Pulmonary artery endothelial cell (primary cell): ENCODE results near the gene MRNIP. TPM values are rescaled to one million over a fixed set of nuclear protein-coding genes. Genes with fewer than 3 reads are reported as not detected.

ENCODE experiments used
- DNase-seq: peaks from one replicate; pipeline ENCODE4 v3.0.0-alpha.2; 2011; ENCODE audit warnings: low read depth, low spot score
- total RNA-seq: library from RNA; depleted of rRNA; stranded (reverse); fragments of >200 nt; gene quantifications from 2 replicates; pipeline ENCODE4 v1.2.3, GENCODE V29; 2014

The MRNIP gene
- 8.9 and 13.8 TPM in 2 replicates for total RNA-seq

GRCh38 chr5:179858586-179859427, at the start of gene MRNIP:
TSS of gene MRNIP (minus strand) at chr5:179858817. CDS start at chr5:179858796, 21 bp downstream.
- DNase-seq = peak; percentile 83

GRCh38 chr5:179907556-179908324, 49.1 kb upstream of the MRNIP start, which contains the start of gene TBC1D9B:
TSS of gene TBC1D9B (minus strand) at chr5:179907897. CDS start at chr5:179907821, 76 bp downstream.
- no peak for DNase-seq

- DNase-seq = no peak
Observed at GRCh38 chr5:179906795-179907555, 48.4 kb upstream of the MRNIP start.

GRCh38 chr5:179906294-179906794, 47.7 kb upstream of the MRNIP start:
- no peak for DNase-seq

- no peak for DNase-seq
Observed at GRCh38 chr5:179905161-179905560, 46.5 kb upstream of the MRNIP start.

- no peak for DNase-seq
Observed at GRCh38 chr5:179904463-179905160, 46.0 kb upstream of the MRNIP start.

- no peak for DNase-seq
Observed at GRCh38 chr5:179902763-179903158, 44.1 kb upstream of the MRNIP start.

- no peak for DNase-seq
Observed at GRCh38 chr5:179901915-179902762, 43.5 kb upstream of the MRNIP start.

GRCh38 chr5:179901462-179901861, 42.8 kb upstream of the MRNIP start:
- DNase-seq = no peak

- no peak for DNase-seq
Observed at GRCh38 chr5:179900711-179901110, 42.1 kb upstream of the MRNIP start.

GRCh38 chr5:179900206-179900605, 41.6 kb upstream of the MRNIP start:
- no peak for DNase-seq

GRCh38 chr5:179895861-179896260, 37.2 kb upstream of the MRNIP start:
- no peak for DNase-seq

GRCh38 chr5:179893958-179894895, 35.6 kb upstream of the MRNIP start:
- DNase-seq = no peak

GRCh38 chr5:179893076-179893957, 34.7 kb upstream of the MRNIP start:
- no peak for DNase-seq

GRCh38 chr5:179892255-179892654, 33.6 kb upstream of the MRNIP start:
- DNase-seq = no peak

- no peak for DNase-seq
Observed at GRCh38 chr5:179890751-179891682, 32.4 kb upstream of the MRNIP start.

- no peak for DNase-seq
Observed at GRCh38 chr5:179889885-179890284, 31.3 kb upstream of the MRNIP start.
